HG03575 (cell line): ENCODE data around the gene SNX30.

Experiments
- ATAC-seq: cut with Tn5 transposase; IDR thresholded peaks from one replicate; pipeline ENCODE4 v1.9.1; 2021; ENCODE audit not compliant: unreplicated experiment, insufficient number of reproducible peaks, low FRiP score; ENCODE audit errors: extremely low read depth

The SNX30 gene

GRCh38 chr9:112774006-112774996 is 23.7 kb downstream of the SNX30 start:
- no peak for ATAC-seq

GRCh38 chr9:112777914-112778313 is 27.4 kb downstream of the SNX30 start:
- ATAC-seq: no peak

- no peak for ATAC-seq
These were observed 30.0 kb downstream of the SNX30 start for GRCh38 chr9:112780450-112781036.

DNA sequence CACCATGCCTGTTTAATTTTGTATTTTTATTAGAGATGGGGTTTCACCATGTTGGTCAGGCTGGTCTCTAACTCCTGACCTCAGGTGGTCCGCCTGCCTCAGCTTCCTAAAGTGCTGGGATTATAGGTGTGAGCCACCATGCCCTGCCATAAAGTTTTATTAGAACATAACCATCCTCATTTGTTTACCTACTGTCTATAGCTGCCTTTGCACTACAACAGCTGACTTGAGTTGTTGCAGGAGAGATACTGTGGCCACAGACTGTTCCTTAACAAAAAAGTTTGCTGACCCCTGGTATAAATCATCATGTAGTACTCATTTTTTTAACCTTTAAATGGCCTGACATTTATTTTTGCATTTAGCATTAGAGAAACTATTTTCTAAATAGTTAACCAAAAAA is 31.7 kb downstream of the SNX30 start:
- no peak for ATAC-seq

DNA sequence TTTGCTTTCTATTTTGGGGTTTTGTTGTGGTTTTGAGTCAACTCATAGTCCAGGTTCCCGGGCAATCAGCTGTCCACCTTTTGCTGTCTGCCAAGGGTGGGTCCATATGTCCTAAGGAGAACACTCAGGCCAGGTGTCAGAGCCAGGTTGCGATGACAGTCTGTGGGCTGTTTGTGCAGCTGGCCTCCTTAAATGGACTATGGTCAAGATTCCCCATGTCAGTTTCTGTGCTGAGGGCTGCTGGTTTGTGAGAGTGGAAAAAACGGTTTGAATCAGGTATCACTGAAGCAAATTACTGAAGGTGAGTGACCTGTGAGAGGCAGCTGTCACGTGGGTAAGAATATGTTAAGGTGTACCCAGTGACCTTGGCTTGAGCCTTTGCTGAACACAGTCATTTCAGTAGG is 33.0 kb downstream of the SNX30 start:
- no peak for ATAC-seq

GRCh38 chr9:112784020-112784785 is 33.6 kb downstream of the SNX30 start:
- no peak for ATAC-seq

- ATAC-seq: no peak
These were observed 35.4 kb downstream of the SNX30 start for GRCh38 chr9:112785986-112786385.

- ATAC-seq: no peak
These were observed 36.4 kb downstream of the SNX30 start for GRCh38 chr9:112786829-112787520.

DNA sequence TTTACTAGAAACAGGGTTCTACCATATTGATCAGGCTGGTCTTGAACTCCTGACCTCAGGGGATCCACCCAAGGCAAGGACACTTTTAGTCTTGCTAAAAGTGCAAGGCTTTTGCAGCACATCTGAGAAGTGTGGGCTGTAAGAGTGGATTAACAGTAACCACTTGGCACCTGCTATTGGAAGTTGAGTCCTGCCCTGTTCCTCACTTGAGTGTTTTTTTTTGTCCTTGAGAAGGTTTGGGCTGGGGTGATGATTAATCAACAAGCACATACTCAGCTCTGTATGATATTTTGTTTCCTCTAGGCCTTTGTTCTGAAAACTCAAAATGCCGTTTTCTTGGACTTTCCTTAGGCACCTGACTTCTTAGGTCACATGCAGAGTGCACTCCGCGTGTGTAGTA is 37.4 kb downstream of the SNX30 start:
- ATAC-seq: no peak

DNA sequence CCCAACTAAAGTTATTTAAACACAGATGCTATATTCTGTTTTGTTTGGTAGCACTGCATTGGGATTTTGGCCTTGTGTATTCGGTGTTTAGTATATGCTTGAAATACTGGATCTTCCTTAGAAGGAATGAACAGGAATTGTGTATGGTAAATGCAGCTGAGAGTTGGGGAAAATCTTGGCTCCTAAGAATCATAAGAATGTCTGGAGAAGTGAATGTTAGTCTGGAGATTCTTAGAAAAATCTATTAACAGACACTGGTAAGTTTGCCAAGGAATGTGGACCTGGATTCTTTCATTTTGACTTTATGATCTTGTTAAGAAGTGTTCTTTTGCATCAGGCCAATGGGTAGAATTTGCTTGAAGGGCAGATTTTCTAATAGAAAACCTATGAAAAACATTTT is 38.9 kb downstream of the SNX30 start:
- no peak for ATAC-seq

- ATAC-seq: no peak
These were observed 39.6 kb downstream of the SNX30 start for GRCh38 chr9:112789891-112790774.

DNA sequence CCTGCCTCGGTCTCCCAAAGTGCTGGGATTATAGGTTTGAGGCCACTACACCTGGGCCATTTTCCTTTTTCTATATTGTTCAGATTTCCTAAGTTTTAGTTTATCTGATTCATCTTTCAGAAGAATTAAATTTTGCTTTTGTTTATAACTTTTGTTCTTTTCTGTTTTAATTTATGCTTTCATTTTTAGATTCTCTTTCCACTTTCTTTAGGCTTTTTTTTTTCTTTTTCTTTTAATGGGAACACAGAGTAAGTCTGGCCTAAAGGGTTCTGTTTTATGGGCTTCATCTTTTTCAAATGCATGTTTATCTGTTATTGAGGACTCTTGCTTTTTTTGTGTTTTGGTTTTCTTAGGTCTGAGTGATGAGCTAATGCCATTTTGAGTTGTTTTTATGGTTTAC is 42.1 kb downstream of the SNX30 start:
- no peak for ATAC-seq

- no peak for ATAC-seq
These were observed 42.8 kb downstream of the SNX30 start for GRCh38 chr9:112793213-112793810.

GRCh38 chr9:112794731-112795130 is 44.2 kb downstream of the SNX30 start:
- ATAC-seq: no peak

DNA sequence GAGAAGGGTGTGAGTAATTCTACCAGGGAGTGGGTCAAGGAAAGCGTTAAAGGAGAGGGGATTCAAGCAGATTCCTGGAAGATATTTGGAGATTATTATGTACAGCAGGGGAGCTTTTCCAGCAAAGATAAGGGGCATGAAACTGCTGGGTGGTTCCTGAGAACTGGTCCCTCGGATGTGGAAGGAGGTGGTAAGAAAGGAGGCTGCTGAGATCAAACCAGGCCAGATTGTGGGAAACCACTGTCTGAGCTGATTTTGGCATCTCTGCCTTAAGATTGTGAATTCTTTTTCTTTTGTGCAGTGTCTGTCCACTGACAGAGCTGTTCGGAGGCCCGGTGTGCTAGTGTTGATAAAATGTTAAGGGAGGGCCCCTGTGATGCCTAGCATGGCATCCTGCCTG is 45.4 kb downstream of the SNX30 start:
- ATAC-seq: no peak

- ATAC-seq: no peak
These were observed 45.9 kb downstream of the SNX30 start for GRCh38 chr9:112796485-112796884.

- peak; percentile 99 for ATAC-seq
These were observed 58.8 kb downstream of the SNX30 start for GRCh38 chr9:112809351-112809848.

DNA sequence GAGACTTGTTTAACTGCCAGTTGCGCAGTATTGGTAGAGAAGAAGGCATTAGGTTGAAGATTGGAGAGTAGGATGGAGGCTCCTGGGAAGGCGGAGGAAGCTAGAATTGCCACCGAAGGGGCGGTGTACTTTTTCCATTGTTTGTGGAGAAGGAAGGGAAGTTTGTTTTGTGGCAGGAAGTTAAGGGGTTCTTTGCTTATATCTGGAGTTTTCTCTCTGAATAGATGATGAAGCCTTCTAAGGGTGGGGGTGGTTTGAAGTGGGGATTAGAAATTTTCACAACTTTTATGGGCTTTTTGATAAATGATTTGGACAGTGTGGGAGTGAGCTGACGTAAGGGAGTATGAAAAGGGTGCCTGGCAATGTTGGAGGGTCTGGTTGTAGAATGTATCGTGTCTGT is 59.3 kb downstream of the SNX30 start:
- no peak for ATAC-seq
